GM18511 (cell line): Measurements from ENCODE around the gene B4GALNT4.
"Not testable (repeated sequence)": the region's sequence is repeated elsewhere in the genome, so short reads cannot be mapped to it uniquely, and the experiment has no call there.

ENCODE experiments used
- ATAC-seq: cut with Tn5 transposase; IDR thresholded peaks from one replicate; pipeline ENCODE4 v1.9.1; 2021; ENCODE audit warnings: mild to moderate bottlenecking, moderate library complexity; ENCODE audit not compliant: unreplicated experiment

The B4GALNT4 gene

GRCh38 chr11:391117-392017, 22.1 kb downstream of the B4GALNT4 start:
- no peak for ATAC-seq

GRCh38 chr11:392102-392777, 22.9 kb downstream of the B4GALNT4 start:
- no peak for ATAC-seq

GRCh38 chr11:393219-394033, 24.1 kb downstream of the B4GALNT4 start:
- no peak for ATAC-seq

GRCh38 chr11:394034-394857, 24.9 kb downstream of the B4GALNT4 start, which contains the start of gene PKP3:
TSS of gene PKP3 (plus strand) at chr11:394209. CDS start at chr11:394293, 84 bp downstream.
- no peak for ATAC-seq

- ATAC-seq = no peak
Observed at GRCh38 chr11:394858-395655, 25.8 kb downstream of the B4GALNT4 start.

- ATAC-seq = no peak
Observed at GRCh38 chr11:395866-396265, 26.6 kb downstream of the B4GALNT4 start.

GRCh38 chr11:396511-396947, 27.2 kb downstream of the B4GALNT4 start:
- ATAC-seq = no peak

GRCh38 chr11:396948-397548, 27.7 kb downstream of the B4GALNT4 start:
- no peak for ATAC-seq

GRCh38 chr11:398826-399225, 29.5 kb downstream of the B4GALNT4 start:
- no peak for ATAC-seq

GRCh38 chr11:399731-400211, 30.5 kb downstream of the B4GALNT4 start:
- ATAC-seq = no peak

GRCh38 chr11:400241-400689, 31.0 kb downstream of the B4GALNT4 start:
- no peak for ATAC-seq

GRCh38 chr11:401196-401595, 31.9 kb downstream of the B4GALNT4 start:
- ATAC-seq = not testable (repeated sequence)

GRCh38 chr11:403021-403760, 33.9 kb downstream of the B4GALNT4 start:
- no peak for ATAC-seq

GRCh38 chr11:403761-404431, 34.6 kb downstream of the B4GALNT4 start:
- ATAC-seq = no peak

GRCh38 chr11:404551-405264, 35.4 kb downstream of the B4GALNT4 start:
- ATAC-seq = no peak

GRCh38 chr11:405323-405953, 36.1 kb downstream of the B4GALNT4 start:
- ATAC-seq = no peak
